ENCODE data around the gene DTNB.

Gene DTNB

GRCh38 chr2:25505622-25506021 lies 167.8 kb downstream of the DTNB start:
- DNase-seq (ENCODE audit: low read depth in 3 of 3, low spot score in 1 of 3): no peak

GRCh38 chr2:25505182-25505581 lies 168.2 kb downstream of the DTNB start:
- no peak for DNase-seq (ENCODE audit: low read depth in 3 of 3, low spot score in 1 of 3)

GRCh38 chr2:25504266-25504665 lies 169.1 kb downstream of the DTNB start:
- DNase-seq (ENCODE audit: low read depth in 3 of 3, low spot score in 1 of 3): no peak

GRCh38 chr2:25499157-25499556 lies 174.2 kb downstream of the DTNB start:
- DNase-seq (ENCODE audit: low read depth in 3 of 3, low spot score in 1 of 3): no peak

GRCh38 chr2:25497918-25498407 lies 175.4 kb downstream of the DTNB start:
- no peak for DNase-seq (ENCODE audit: low read depth in 3 of 3, low spot score in 1 of 3)

GRCh38 chr2:25497229-25497917 lies 176.0 kb downstream of the DTNB start:
- no peak for DNase-seq (ENCODE audit: low read depth in 3 of 3, low spot score in 1 of 3)

- DNase-seq (ENCODE audit: low read depth in 3 of 3, low spot score in 1 of 3): no peak
These were observed 178.8 kb downstream of the DTNB start for GRCh38 chr2:25494616-25495015.

GRCh38 chr2:25493207-25493606 lies 180.2 kb downstream of the DTNB start:
- DNase-seq (ENCODE audit: low read depth in 3 of 3, low spot score in 1 of 3): no peak

- no peak for DNase-seq (ENCODE audit: low read depth in 3 of 3, low spot score in 1 of 3)
These were observed 180.7 kb downstream of the DTNB start for GRCh38 chr2:25492726-25493125.

GRCh38 chr2:25491966-25492532 lies 181.3 kb downstream of the DTNB start:
- no peak for DNase-seq (ENCODE audit: low read depth in 3 of 3, low spot score in 1 of 3)

- DNase-seq (ENCODE audit: low read depth in 3 of 3, low spot score in 1 of 3): no peak
These were observed 182.2 kb downstream of the DTNB start for GRCh38 chr2:25491003-25491696.

GRCh38 chr2:25490217-25490616 lies 183.2 kb downstream of the DTNB start:
- no peak for DNase-seq (ENCODE audit: low read depth in 3 of 3, low spot score in 1 of 3)

GRCh38 chr2:25489631-25490030 lies 183.7 kb downstream of the DTNB start:
- no peak for DNase-seq (ENCODE audit: low read depth in 3 of 3, low spot score in 1 of 3)

- DNase-seq (ENCODE audit: low read depth in 3 of 3, low spot score in 1 of 3): no peak
These were observed 189.6 kb downstream of the DTNB start for GRCh38 chr2:25483607-25484266.

GRCh38 chr2:25482341-25482740 lies 191.0 kb downstream of the DTNB start:
- DNase-seq (ENCODE audit: low read depth in 3 of 3, low spot score in 1 of 3): no peak

- no peak for DNase-seq (ENCODE audit: low read depth in 3 of 3, low spot score in 1 of 3)
These were observed 191.7 kb downstream of the DTNB start for GRCh38 chr2:25481381-25482300.

GRCh38 chr2:25480561-25480960 lies 192.8 kb downstream of the DTNB start:
- no peak for DNase-seq (ENCODE audit: low read depth in 3 of 3, low spot score in 1 of 3)

- no peak for DNase-seq (ENCODE audit: low read depth in 3 of 3, low spot score in 1 of 3)
These were observed 193.6 kb downstream of the DTNB start for GRCh38 chr2:25479761-25480160.

GRCh38 chr2:25478736-25479135 lies 194.6 kb downstream of the DTNB start:
- no peak for DNase-seq (ENCODE audit: low read depth in 3 of 3, low spot score in 1 of 3)

- DNase-seq (ENCODE audit: low read depth in 3 of 3, low spot score in 1 of 3): no peak
These were observed 199.5 kb downstream of the DTNB start for GRCh38 chr2:25473758-25474340.

Data from stimulated activated CD4-positive, alpha-beta T cell treated with anti-CD3 and anti-CD28 coated beads, TNF-alpha, amount 100 ng/mL, for 1 hour (primary cell).